ENCODE data around the gene CNN3. TPM values are rescaled to one million over a fixed set of nuclear protein-coding genes. Genes with fewer than 3 reads are reported as not detected.

Gene CNN3
- total and polyA plus RNA-seq, 2 donors from 2014 or later: 232 to 291 TPM

DNA sequence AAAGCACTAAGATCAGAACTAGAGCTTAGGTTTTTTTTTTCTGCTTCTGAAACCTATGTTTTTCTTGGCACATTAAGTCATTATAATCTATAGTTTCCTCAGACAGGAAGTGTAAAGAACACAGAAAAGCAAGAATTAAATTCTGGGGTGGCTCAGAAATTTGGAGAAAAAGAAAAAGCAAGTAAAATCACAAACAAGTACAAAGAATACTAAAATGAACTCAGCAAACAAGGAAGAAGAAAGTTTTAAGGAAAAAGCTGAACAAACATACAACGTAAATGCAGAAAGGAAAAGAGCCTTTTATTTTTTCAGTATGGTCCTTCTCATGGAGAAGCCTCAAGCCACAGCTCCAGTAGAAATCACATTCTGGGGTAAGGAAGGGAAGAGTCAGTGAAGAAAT, 8.6 kb upstream of the CNN3 start:
- H3K27ac ChIP-seq (ENCODE audit: low read depth in 2 of 2, low read length in 2 of 2): peak overlapping the region in 1 of 2 donors; percentile 71
- H3K36me3 ChIP-seq (ENCODE audit: control insufficient read depth in 2 of 3, insufficient read depth in 3 of 3, low read length in 3 of 3): no peaks in the 10 kb centered on the region
- no peaks in the 10 kb centered on the region for H3K9me3 ChIP-seq (ENCODE audit: control insufficient read depth in 2 of 3, insufficient read depth in 1 of 3, low read length in 3 of 3)
- DNase-seq (no peak), FAIRE-seq (no peak)
- no peak overlapping the region for H3K4me3 ChIP-seq (ENCODE audit: low read length in 3 of 3)
- H3K4me1 ChIP-seq (ENCODE audit: control insufficient read depth in 2 of 3, insufficient read depth in 2 of 3, low read depth in 1 of 3, low read length in 3 of 3): peaks cover 3 to 38% (median 17%) of the 10 kb centered on the region in 3 donors
- H3K9ac ChIP-seq (ENCODE audit: low read length in 3 of 3): no peak overlapping the region
- TF ChIP-seq, protein P1, sequence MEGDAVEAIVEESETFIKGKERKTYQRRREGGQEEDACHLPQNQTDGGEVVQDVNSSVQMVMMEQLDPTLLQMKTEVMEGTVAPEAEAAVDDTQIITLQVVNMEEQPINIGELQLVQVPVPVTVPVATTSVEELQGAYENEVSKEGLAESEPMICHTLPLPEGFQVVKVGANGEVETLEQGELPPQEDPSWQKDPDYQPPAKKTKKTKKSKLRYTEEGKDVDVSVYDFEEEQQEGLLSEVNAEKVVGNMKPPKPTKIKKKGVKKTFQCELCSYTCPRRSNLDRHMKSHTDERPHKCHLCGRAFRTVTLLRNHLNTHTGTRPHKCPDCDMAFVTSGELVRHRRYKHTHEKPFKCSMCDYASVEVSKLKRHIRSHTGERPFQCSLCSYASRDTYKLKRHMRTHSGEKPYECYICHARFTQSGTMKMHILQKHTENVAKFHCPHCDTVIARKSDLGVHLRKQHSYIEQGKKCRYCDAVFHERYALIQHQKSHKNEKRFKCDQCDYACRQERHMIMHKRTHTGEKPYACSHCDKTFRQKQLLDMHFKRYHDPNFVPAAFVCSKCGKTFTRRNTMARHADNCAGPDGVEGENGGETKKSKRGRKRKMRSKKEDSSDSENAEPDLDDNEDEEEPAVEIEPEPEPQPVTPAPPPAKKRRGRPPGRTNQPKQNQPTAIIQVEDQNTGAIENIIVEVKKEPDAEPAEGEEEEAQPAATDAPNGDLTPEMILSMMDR (IDR thresholded peaks at IDR 0.05; ENCODE audit: borderline replicate concordance, extremely low read depth, insufficient read depth): no peak
- intact Hi-C loops (cut with DNase I): no loop called here
- no peaks in the 10 kb centered on the region for H3K27me3 ChIP-seq (ENCODE audit: control insufficient read depth, insufficient read depth, low read length)

GRCh38 chr1:94935034-94935433, 8.1 kb upstream of the CNN3 start:
- no peak overlapping the region for H3K4me3 ChIP-seq (ENCODE audit: low read length in 3 of 3)
- peak overlapping the region in 1 of 2 donors; percentile 9 for H3K27ac ChIP-seq (ENCODE audit: low read depth in 2 of 2, low read length in 2 of 2)
- FAIRE-seq: no peak
- H3K9ac ChIP-seq (ENCODE audit: low read length in 3 of 3): no peak overlapping the region
- TF ChIP-seq, protein P1 (IDR thresholded peaks at IDR 0.05; ENCODE audit: borderline replicate concordance, extremely low read depth, insufficient read depth): no peak
- H3K4me1 ChIP-seq (ENCODE audit: control insufficient read depth in 2 of 3, insufficient read depth in 2 of 3, low read depth in 1 of 3, low read length in 3 of 3): peaks cover 3 to 38% (median 17%) of the 10 kb centered on the region in 3 donors
- intact Hi-C loops (cut with DNase I): no loop called here
- H3K36me3 ChIP-seq (ENCODE audit: control insufficient read depth in 2 of 3, insufficient read depth in 3 of 3, low read length in 3 of 3): no peaks in the 10 kb centered on the region
- no peaks in the 10 kb centered on the region for H3K9me3 ChIP-seq (ENCODE audit: control insufficient read depth in 2 of 3, insufficient read depth in 1 of 3, low read length in 3 of 3)
- no peaks in the 10 kb centered on the region for H3K27me3 ChIP-seq (ENCODE audit: control insufficient read depth, insufficient read depth, low read length)
- no peak for DNase-seq

GRCh38 chr1:94934551-94934950, 7.6 kb upstream of the CNN3 start:
- intact Hi-C loops (cut with DNase I): no loop called here

More at GRCh38 chr1:94934551-94934950, 7.6 kb upstream of the CNN3 start:
- H3K9me3 ChIP-seq (ENCODE audit: control insufficient read depth in 2 of 3, insufficient read depth in 1 of 3, low read length in 3 of 3): no peaks in the 10 kb centered on the region
- TF ChIP-seq, protein P1 (IDR thresholded peaks at IDR 0.05; ENCODE audit: borderline replicate concordance, extremely low read depth, insufficient read depth): no peak
- no peak overlapping the region for H3K9ac ChIP-seq (ENCODE audit: low read length in 3 of 3)
- peak overlapping the region in 1 of 2 donors; percentile 9 for H3K27ac ChIP-seq (ENCODE audit: low read depth in 2 of 2, low read length in 2 of 2)
- DNase-seq: no peak
- H3K27me3 ChIP-seq (ENCODE audit: control insufficient read depth, insufficient read depth, low read length): no peaks in the 10 kb centered on the region
- no peak for FAIRE-seq
- H3K36me3 ChIP-seq (ENCODE audit: control insufficient read depth in 2 of 3, insufficient read depth in 3 of 3, low read length in 3 of 3): no peaks in the 10 kb centered on the region
- H3K4me3 ChIP-seq (ENCODE audit: low read length in 3 of 3): no peak overlapping the region
- H3K4me1 ChIP-seq (ENCODE audit: control insufficient read depth in 2 of 3, insufficient read depth in 2 of 3, low read depth in 1 of 3, low read length in 3 of 3): peaks cover 3 to 43% (median 17%) of the 10 kb centered on the region in 3 donors

All from kidney (tissue), 14 donors.